Measurements from ENCODE around the gene EMX1.

The EMX1 gene

GRCh38 chr2:72958542-72959385, 41.4 kb downstream of the EMX1 start:
- no peak for DNase-seq (ENCODE audit: low read depth in 2 of 2)

GRCh38 chr2:72959554-72959953, 42.2 kb downstream of the EMX1 start:
- DNase-seq (ENCODE audit: low read depth in 2 of 2), result no peak

GRCh38 chr2:72959995-72960981, 43.0 kb downstream of the EMX1 start:
- no peak for DNase-seq (ENCODE audit: low read depth in 2 of 2)

- DNase-seq (ENCODE audit: low read depth in 2 of 2), result no peak
Observed at GRCh38 chr2:72961036-72961720, 43.9 kb downstream of the EMX1 start.

GRCh38 chr2:72961853-72962468, 44.6 kb downstream of the EMX1 start:
- DNase-seq (ENCODE audit: low read depth in 2 of 2), result no peak

- no peak for DNase-seq (ENCODE audit: low read depth in 2 of 2)
Observed at GRCh38 chr2:72962911-72963310, 45.6 kb downstream of the EMX1 start.

GRCh38 chr2:72963423-72964145, 46.3 kb downstream of the EMX1 start:
- DNase-seq (ENCODE audit: low read depth in 2 of 2), result no peak

- no peak for DNase-seq (ENCODE audit: low read depth in 2 of 2)
Observed at GRCh38 chr2:72964146-72964525, 46.8 kb downstream of the EMX1 start.

GRCh38 chr2:72965016-72965415, 47.7 kb downstream of the EMX1 start:
- DNase-seq (ENCODE audit: low read depth in 2 of 2), result no peak

GRCh38 chr2:72965770-72966450, 48.6 kb downstream of the EMX1 start:
- DNase-seq (ENCODE audit: low read depth in 2 of 2), result no peak

- DNase-seq (ENCODE audit: low read depth in 2 of 2), result no peak
Observed at GRCh38 chr2:72968286-72968685, 51.0 kb downstream of the EMX1 start.

- no peak for DNase-seq (ENCODE audit: low read depth in 2 of 2)
Observed at GRCh38 chr2:72969706-72970105, 52.4 kb downstream of the EMX1 start.

- DNase-seq (ENCODE audit: low read depth in 2 of 2), result no peak
Observed at GRCh38 chr2:72971036-72971435, 53.7 kb downstream of the EMX1 start.

- DNase-seq (ENCODE audit: low read depth in 2 of 2), result no peak
Observed at GRCh38 chr2:72972352-72973136, 55.2 kb downstream of the EMX1 start.

GRCh38 chr2:72973137-72973535, 55.8 kb downstream of the EMX1 start:
- no peak for DNase-seq (ENCODE audit: low read depth in 2 of 2)

GRCh38 chr2:72973566-72974435, 56.5 kb downstream of the EMX1 start:
- DNase-seq (ENCODE audit: low read depth in 2 of 2), result peak in 1 of 2 experiments; percentile 12

- DNase-seq (ENCODE audit: low read depth in 2 of 2), result no peak
Observed at GRCh38 chr2:72974436-72974754, 57.1 kb downstream of the EMX1 start.

- DNase-seq (ENCODE audit: low read depth in 2 of 2), result no peak
Observed at GRCh38 chr2:72975017-72975416, 57.7 kb downstream of the EMX1 start.

- no peak for DNase-seq (ENCODE audit: low read depth in 2 of 2)
Observed at GRCh38 chr2:72979896-72980295, 62.6 kb downstream of the EMX1 start.
